Measurements from ENCODE around the gene HOXA9.
A peak's percentile ranks its signal among the peaks of the same experiment; 100 is the strongest.

HOXA9 gene

GRCh38 chr7:27151931-27152815 is 13.2 kb downstream of the HOXA9 start, which contains the start of gene HOXA3:
TSS of gene HOXA3 (minus strand) at chr7:27152583. CDS start at chr7:27110640, 41,943 bp downstream.
- peak; percentile 19 for DNase-seq

DNA sequence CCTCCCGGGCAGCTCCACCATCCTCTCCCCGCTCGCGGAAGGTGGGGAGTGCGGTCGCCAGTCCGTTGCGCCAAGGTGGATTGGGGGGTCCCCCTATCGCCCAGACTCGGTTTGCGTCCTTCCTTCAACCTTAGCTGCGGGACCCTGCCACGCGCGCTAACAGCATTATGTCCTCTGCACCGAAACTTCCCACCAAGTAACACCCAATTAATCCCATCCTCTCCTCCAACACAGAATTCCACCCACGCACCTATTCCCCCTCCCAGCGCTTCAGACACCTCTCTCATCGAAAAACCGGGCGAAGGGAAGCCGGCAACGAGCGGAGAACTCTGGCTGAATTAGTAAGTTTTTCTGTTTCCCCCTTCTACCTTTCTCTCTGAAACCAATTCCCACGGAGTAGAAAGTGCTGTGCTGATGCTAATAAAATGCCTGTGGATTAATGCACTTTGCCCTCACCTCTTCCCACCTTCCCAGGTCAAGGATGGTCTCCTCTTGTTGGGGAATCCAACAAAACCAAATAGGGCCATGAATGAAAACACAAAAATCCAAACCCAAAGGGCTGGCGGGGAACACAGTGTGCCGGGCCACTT is 13.9 kb downstream of the HOXA9 start:
- DNase-seq = peak; percentile 40

- peak; percentile 89 for DNase-seq
Measured at GRCh38 chr7:27150568-27151340, 14.6 kb downstream of the HOXA9 start.

GRCh38 chr7:27149842-27150567 is 15.3 kb downstream of the HOXA9 start:
- DNase-seq = no peak

GRCh38 chr7:27148756-27149641 is 16.3 kb downstream of the HOXA9 start:
- DNase-seq = no peak

DNA sequence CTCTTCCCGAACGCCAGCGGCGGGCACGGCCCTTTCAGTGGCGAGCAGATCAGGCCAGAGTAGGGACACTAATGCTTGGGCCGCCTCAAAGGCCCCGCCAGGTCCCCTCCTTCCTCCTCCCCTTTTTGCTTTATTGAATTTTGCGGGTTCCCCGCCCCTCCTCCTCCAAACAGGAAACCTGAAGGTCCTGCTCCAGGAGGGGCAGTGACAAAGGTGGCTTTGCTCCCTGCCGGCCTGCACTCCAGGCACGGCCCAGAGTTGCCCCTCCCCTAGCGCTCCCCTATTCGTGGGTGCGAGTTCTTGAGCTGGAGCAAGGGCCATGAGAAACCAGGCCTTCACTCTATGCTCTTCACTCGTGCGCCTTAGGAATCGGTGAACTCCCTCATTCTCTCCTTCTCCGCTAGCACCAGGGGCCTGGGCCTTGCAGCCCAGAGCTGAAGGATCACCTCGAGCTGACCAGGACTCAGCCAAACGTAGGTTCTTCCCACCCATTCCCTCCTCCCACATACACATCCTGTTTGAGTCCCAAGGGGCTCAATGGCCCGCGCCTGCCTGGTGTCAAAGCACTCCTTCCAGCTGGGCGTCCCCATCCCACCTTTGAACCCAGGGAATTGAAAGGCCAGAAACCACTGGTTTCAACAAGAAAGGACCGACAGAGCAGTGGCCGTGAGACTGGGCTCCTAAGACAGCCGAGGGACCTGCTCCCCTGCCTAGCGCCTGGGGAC is 17.1 kb downstream of the HOXA9 start:
- DNase-seq = peak; percentile 45

DNA sequence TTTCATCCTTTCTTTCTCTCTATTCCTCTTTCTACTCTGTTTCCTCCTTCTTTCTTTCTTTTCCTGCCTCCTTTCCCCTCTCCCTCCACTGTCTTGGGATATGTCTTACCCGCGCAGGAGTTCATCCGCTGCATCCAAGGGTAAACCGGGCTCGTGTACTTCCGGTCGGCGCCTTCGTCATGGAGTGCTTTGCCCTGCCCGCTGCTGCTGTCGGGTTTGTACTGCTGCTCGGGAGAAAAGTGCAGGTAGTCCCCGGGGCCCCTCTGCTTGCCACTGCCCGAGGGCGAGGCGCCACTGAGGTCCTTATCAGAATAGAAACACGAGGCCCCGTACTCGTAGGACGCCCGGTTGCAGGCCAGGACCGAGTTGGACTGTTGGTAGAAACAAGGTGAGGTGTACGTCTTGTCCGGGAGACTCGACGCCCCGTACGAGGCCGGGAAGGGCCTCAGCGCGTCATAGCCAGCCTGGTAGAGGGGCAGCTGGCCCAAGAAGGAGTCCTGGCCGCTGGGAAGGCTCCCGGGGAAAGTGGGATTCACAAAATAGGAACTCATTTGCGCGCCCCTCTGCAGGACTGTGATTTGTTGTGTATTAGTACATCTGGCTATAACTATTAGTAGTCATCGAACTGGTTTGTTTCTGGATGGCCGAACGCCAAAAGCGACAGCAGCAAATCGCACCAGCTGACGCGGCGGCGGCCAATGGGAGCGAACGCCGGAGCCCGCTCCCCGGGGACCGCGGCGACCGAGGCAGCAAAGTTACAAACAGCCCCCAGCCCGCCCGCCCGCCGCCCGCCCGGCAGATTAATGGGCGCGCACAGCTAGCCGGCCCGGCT is 17.9 kb downstream of the HOXA9 start, which contains the start of gene HOXA6:
HOXA6 (minus strand) TSS at position 576 of the 832 bp plus-strand sequence; CDS start at position 551, 25 bp downstream.
- DNase-seq = peak; percentile 80

- DNase-seq = peak; percentile 20
Measured at GRCh38 chr7:27146491-27147198, 18.7 kb downstream of the HOXA9 start.

DNA sequence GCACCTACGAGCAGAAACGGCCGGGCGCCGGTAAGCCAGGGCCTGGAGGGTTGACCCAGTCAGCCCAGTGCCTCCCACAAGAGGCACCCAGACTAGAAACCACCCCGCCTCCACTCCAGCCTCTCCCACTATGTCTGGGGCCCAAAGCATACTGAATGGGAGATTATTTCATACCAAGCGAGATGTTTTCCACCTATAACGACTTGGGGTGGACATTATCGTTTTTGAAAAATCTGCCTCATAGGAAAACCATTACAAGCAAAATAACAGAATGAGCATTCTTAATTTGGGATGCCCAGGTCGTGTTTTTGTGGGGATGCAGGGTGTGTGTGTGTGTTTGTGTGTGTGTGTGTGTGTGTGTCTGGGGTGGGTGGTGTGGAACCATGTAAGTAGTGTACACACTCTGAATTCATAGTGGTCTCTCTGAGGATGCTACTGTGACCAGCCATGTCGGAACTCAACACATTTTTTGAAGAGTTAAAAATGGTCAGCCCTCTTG is 19.4 kb downstream of the HOXA9 start:
- DNase-seq = no peak

DNA sequence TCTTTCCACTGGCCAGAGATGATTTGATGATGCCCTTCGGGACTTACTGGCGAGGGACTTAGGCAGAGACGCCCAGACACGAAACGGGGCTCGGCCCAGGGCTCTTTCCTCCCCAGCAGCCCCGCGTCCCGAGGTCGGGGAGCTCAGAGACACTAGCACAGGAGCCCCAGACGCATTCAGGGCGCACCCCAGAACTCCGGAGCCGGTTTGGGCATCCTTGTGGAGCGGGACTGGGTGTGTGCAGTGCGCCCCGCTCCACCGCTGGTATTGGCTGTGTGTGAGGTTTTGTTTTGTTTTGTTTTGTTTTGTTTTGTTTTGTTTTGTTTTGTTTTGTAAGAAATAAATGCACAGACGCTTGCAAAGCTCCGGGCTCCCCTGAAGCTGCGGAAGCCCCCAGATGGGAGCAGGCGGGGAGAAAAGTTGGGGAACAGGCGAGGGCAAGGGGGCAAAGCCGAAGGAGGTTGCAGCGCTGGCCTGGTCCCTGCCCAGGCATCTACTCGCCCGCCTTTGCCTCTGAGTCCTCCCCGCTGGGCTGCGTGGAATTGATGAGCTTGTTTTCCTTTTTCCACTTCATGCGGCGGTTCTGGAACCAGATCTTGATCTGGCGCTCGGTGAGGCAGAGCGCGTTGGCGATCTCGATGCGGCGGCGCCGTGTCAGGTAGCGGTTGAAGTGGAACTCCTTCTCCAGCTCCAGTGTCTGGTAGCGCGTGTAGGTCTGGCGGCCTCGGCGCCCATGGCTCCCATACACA is 20.0 kb downstream of the HOXA9 start:
- no peak for DNase-seq

- DNase-seq = no peak
Measured at GRCh38 chr7:27144781-27145164, 20.6 kb downstream of the HOXA9 start.

GRCh38 chr7:27143950-27144780 is 21.2 kb downstream of the HOXA9 start:
- DNase-seq = no peak

DNA sequence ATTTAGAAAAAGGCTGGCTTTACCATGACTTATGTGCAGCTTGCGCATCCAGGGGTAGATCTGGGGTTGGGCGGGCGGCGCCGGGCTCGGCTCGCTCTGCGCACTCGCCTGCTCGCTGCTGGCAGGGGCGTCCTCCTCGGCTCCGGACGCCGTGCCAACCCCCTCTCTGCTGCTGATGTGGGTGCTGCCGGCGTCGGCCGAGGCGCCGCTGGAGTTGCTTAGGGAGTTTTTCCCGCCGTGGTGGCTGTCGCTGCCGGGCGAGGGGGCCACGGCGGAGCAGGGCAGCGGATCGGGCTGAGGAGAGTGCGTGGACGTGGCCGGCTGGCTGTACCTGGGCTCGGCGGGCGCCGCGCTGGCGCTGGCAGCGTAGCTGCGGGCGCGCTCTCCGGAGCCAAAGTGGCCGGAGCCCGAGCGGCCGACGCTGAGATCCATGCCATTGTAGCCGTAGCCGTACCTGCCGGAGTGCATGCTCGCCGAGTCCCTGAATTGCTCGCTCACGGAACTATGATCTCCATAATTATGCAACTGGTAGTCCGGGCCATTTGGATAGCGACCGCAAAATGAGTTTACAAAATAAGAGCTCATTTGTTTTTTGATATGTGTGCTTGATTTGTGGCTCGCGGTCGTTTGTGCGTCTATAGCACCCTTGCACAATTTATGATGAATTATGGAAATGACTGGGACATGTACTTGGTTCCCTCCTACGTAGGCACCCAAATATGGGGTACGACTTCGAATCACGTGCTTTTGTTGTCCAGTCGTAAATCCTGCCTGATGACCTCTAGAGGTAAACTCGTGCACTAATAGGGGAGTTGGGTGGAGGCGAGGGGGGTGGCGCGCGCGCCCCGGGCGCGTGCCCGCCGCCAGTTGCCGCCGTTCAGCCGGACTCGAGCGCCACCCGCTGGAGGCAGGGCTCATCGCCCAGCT is 22.1 kb downstream of the HOXA9 start, which contains the start of gene HOXA5:
HOXA5 (minus strand) TSS at position 659 of the 927 bp plus-strand sequence; CDS start at position 585, 74 bp downstream.
- peak; percentile 68 for DNase-seq

- no peak for DNase-seq
Measured at GRCh38 chr7:27142580-27143022, 22.7 kb downstream of the HOXA9 start.

- DNase-seq = no peak
Measured at GRCh38 chr7:27141923-27142579, 23.3 kb downstream of the HOXA9 start.
